GM12878 (cell line): ENCODE measurements around the gene AGAP1. TPM values are rescaled to one million over a fixed set of nuclear protein-coding genes. Genes with fewer than 3 reads are reported as not detected.

ENCODE experiments used
- ATAC-seq: fragments of 200-7000 bp; cut with Tn5 transposase; 3 replicates; pipeline ENCODE4 v1.9.1; 2020; ENCODE audit warnings: mild to moderate bottlenecking, moderate library complexity
- BruUV-seq: library from RNA; stranded (reverse); fragments of 400-500 nt; replicated peaks from 2 replicates; lab custom pipeline; 2021; lab: Mats Ljungman, UMichigan
- CTCF ChIA-PET: fragments of 300-600 bp; sonication (Branson Sonifier 250); formaldehyde crosslinking; extraction: SDS; loops from one replicate; lab custom pipeline; 2021; ENCODE audit warnings: inconsistent platforms; lab: Yijun Ruan, JAX
- POLR2A ChIA-PET: fragments of 350-600 bp; formaldehyde crosslinking; extraction: SDS; loops from one replicate; lab custom pipeline; 2021; ENCODE audit warnings: inconsistent platforms; lab: Charles Lee
- RAD21 ChIA-PET: fragments of 300-600 bp; sonication (Branson Sonifier 250); formaldehyde crosslinking; loops from one replicate; lab custom pipeline; 2023; ENCODE audit warnings: antibody characterized with exemption; ENCODE audit not compliant: unreplicated experiment; lab: Charles Lee
- SMC1A ChIA-PET: fragments of 300-600 bp; sonication (Branson Sonifier 250); formaldehyde crosslinking; loops from one replicate; lab custom pipeline; 2023; ENCODE audit not compliant: unreplicated experiment, uncharacterized antibody; lab: Charles Lee
- DNase-seq: peaks from one replicate; pipeline ENCODE4 v3.0.0-alpha.2; 2011; ENCODE audit warnings: low read depth, low spot score
- FAIRE-seq: peaks from 3 replicates; lab custom pipeline; 2011; peaks lifted over from hg19 to GRCh38; lab: Jason Lieb, UNC
- H2AFZ ChIP-seq: 2 replicates; pipeline ENCODE4 v1.6.0; 2011; ENCODE audit warnings: low read depth, low read length, control low read depth; ENCODE audit not compliant: control insufficient read depth
- H3K27ac ChIP-seq: 2 replicates; pipeline ENCODE4 v1.5.1; 2011; ENCODE audit warnings: control low read depth; ENCODE audit not compliant: control insufficient read depth, insufficient read depth
- H3K27me3 ChIP-seq, 2 experiments: replicated peaks in 1 of 2; 2 replicates each; pipeline versions ENCODE4 v1.6.0 to v1.6.1; 2011; ENCODE audit warnings: low read length in 1 of 2; ENCODE audit not compliant: control insufficient read depth in 2 of 2, insufficient read depth in 2 of 2
- H3K36me3 ChIP-seq, 2 experiments: 2 replicates each; pipeline ENCODE4 v1.5.1; 2011; ENCODE audit warnings: low read length in 1 of 2; ENCODE audit not compliant: control insufficient read depth in 2 of 2, insufficient read depth in 2 of 2
- H3K4me1 ChIP-seq: 2 replicates; pipeline ENCODE4 v1.6.1; 2011; ENCODE audit warnings: mild to moderate bottlenecking, low read length, moderate library complexity, mixed read lengths; ENCODE audit not compliant: control insufficient read depth, insufficient read depth
- H3K4me2 ChIP-seq: 2 replicates; pipeline ENCODE4 v1.6.0; 2011; ENCODE audit warnings: control low read depth; ENCODE audit not compliant: control insufficient read depth, insufficient read depth
- H3K4me3 ChIP-seq: fragments of 200-600 bp; sonication (generic); 2 replicates; pipeline ENCODE4 v1.5.1; 2016
- H3K79me2 ChIP-seq: 2 replicates; pipeline ENCODE4 v1.6.0; 2011; ENCODE audit warnings: low read length; ENCODE audit not compliant: control insufficient read depth, insufficient read depth
- H3K9ac ChIP-seq: 2 replicates; pipeline ENCODE4 v1.8.0; 2011; ENCODE audit warnings: low read length, control low read depth, mixed read lengths; ENCODE audit not compliant: control insufficient read depth, insufficient read depth
- H3K9me3 ChIP-seq: replicated peaks from 3 replicates; pipeline ENCODE4 v1.5.1; 2011; ENCODE audit warnings: mild to moderate bottlenecking, low read length; ENCODE audit not compliant: control insufficient read depth, insufficient read depth
- H4K20me1 ChIP-seq: 2 replicates; pipeline ENCODE4 v1.6.0; 2011; ENCODE audit not compliant: control insufficient read depth, insufficient read depth
- BACH1 ChIP-seq: fragments of 450-650 bp; IDR thresholded peaks from 2 replicates; pipeline ENCODE4 v1.6.1; 2017; ENCODE audit warnings: mild to moderate bottlenecking, borderline replicate concordance
- MEF2A ChIP-seq: IDR thresholded peaks from 2 replicates; pipeline ENCODE4 v1.6.1; 2011; ENCODE audit warnings: low read depth, mild to moderate bottlenecking, low read length, moderate library complexity; ENCODE audit not compliant: insufficient read depth
- NFYA ChIP-seq: IDR thresholded peaks from 2 replicates; pipeline ENCODE4 v1.6.1; 2011; ENCODE audit warnings: low read depth, mild to moderate bottlenecking, low read length, improper control_type of control experiment, borderline replicate concordance
- NR2C2 ChIP-seq: IDR thresholded peaks from 2 replicates; pipeline ENCODE4 v1.6.1; 2011; ENCODE audit warnings: borderline replicate concordance, low read depth; ENCODE audit not compliant: control insufficient read depth, insufficient read length
- PAX8 ChIP-seq: fragments of 450-650 bp; IDR thresholded peaks from 2 replicates; pipeline ENCODE4 v1.6.1; 2017; ENCODE audit warnings: mild to moderate bottlenecking, moderate library complexity
- RUNX3 ChIP-seq: IDR thresholded peaks from 2 replicates; pipeline ENCODE4 v1.6.1; 2012; ENCODE audit warnings: low read length, inconsistent platforms
- SMAD1 ChIP-seq: fragments of 450-650 bp; IDR thresholded peaks from 2 replicates; pipeline ENCODE4 v1.6.1; 2018; ENCODE audit warnings: mild to moderate bottlenecking, low read depth; ENCODE audit not compliant: partially characterized antibody
- SMC3 ChIP-seq: IDR thresholded peaks from 2 replicates; pipeline ENCODE4 v1.6.1; 2011; ENCODE audit warnings: low read length, improper control_type of control experiment, borderline replicate concordance
- SP1 ChIP-seq: IDR thresholded peaks from one replicate; pipeline ENCODE4 v1.6.1; 2011; ENCODE audit warnings: low read depth, low read length
- TBL1XR1 ChIP-seq: IDR thresholded peaks from 2 replicates; pipeline ENCODE4 v1.6.1; 2012; ENCODE audit warnings: low read depth, low read length, improper control_type of control experiment
- ZNF384 ChIP-seq: IDR thresholded peaks from 2 replicates; pipeline ENCODE4 v1.6.1; 2012; ENCODE audit warnings: low read depth, mild to moderate bottlenecking, low read length, improper control_type of control experiment, borderline replicate concordance
- ZNF592 ChIP-seq: fragments of 450-650 bp; IDR thresholded peaks from 2 replicates; pipeline ENCODE4 v1.6.1; 2017; ENCODE audit warnings: mild to moderate bottlenecking, moderate library complexity
- WGBS: methylation state at CpG from one replicate; pipeline ENCODE4 v1.1.6; 2016; ENCODE audit warnings: low lambda C conversion rate; ENCODE audit not compliant: insufficient replicate concordance, insufficient coverage; ENCODE audit errors: missing lambda C conversion rate; 5-methylcytosine and 5-hydroxymethylcytosine counted together
- in situ Hi-C: fragments of 300-500 bp; cut with MboI; formaldehyde crosslinking; loops from 9 replicates; pipeline ENCODE4 v1.14.3; 2018; ENCODE audit warnings: mixed read lengths
- intact Hi-C: fragments of 100-400 bp; cut with micrococcal nuclease; formaldehyde crosslinking; loops from one replicate; pipeline ENCODE4 v1.14.2; 2022; ENCODE audit not compliant: unreplicated experiment
- polyA plus RNA-seq, 11 experiments: library from polyadenylated mRNA; depleted of rRNA in 4 of 11; unstranded in 6 of 11; stranded (reverse) in 5 of 11; fragments of >200 nt; fragmentation: Nextera tagmentation in 4 of 11; fragmentation: Illumina TruSeq in 1 of 11; extraction: Ambion mirVana in 4 of 11; extraction: Trizol in 1 of 11; gene quantifications; 1 replicate in 1 of 11; 2 replicates in 10 of 11; pipeline versions ENCODE4 v1.2.1 to v1.2.3, GENCODE V29; 2011 to 2016; ENCODE audit warnings: inconsistent platforms in 2 of 11, missing spikeins in 2 of 11, low read depth in 1 of 11
- total RNA-seq, 4 experiments: library from RNA; depleted of rRNA in 3 of 4; stranded (reverse); fragments of >200 nt in 3 of 4; fragmentation: Illumina TruSeq in 1 of 4; extraction: Trizol in 1 of 4; gene quantifications; 2 replicates each; pipeline versions ENCODE4 v1.2.1 to v1.2.3, GENCODE V29; 2013 to 2021
- TF ChIP-seq, protein P1 (sequence below), 3 experiments: IDR thresholded peaks in 2 of 3; conservative IDR thresholded peaks in 1 of 3; 2 replicates each; pipeline ENCODE4 v1.5.1; 2011; ENCODE audit warnings: low read depth in 3 of 3, low read length in 3 of 3, mild to moderate bottlenecking in 3 of 3, control low read depth in 2 of 3, moderate library complexity in 2 of 3, inconsistent platforms in 1 of 3, mixed read lengths in 1 of 3; ENCODE audit not compliant: control insufficient read depth in 2 of 3, insufficient read depth in 1 of 3; ENCODE audit errors: extremely low read depth in 1 of 3
- TF ChIP-seq, protein P2 (sequence below): IDR thresholded peaks from 2 replicates; pipeline ENCODE4 v1.6.1; 2012; ENCODE audit warnings: mild to moderate bottlenecking, low read depth, low read length

Gene AGAP1
- total and polyA plus RNA-seq, 10 of the 15 experiments (the other 5 are each of a cell fraction or from before 2014, with no cell fraction given), result 0.05 to 0.15 (median 0.06) TPM; not detected in 7

DNA sequence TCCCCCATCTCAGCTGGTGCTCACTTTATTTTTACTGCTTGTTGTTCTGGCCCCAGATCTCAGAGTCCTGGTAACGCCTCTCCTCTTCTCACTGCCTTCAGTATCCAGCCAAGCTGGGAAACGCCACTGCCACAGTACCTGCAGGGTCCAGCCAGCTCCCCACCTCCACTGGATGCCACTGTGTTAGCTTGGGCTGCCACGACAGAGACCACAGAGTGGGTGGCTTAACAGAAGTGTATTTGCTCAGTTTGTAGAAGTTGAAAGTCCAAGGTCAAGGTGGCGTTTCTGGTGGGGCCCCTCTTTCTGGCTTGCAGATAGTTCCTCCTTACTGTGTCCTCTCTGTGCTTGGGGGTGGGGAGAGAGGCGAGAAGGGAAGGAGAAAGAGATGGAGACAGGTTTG is 107.1 kb downstream of the AGAP1 start:
- BruUV-seq, result no TSS peak
- FAIRE-seq (no peak), ATAC-seq (no peak), DNase-seq (no peak)
- H3K36me3 ChIP-seq, result no peaks in the 10 kb centered on the region
- H3K4me1 ChIP-seq, result no peaks in the 10 kb centered on the region
- no peak overlapping the region for H2AFZ ChIP-seq
- intact Hi-C loops (no loop called here), in situ Hi-C loops (no loop called here)
- H3K79me2 ChIP-seq, result no peaks in the 10 kb centered on the region
- no peak overlapping the region for H3K9ac ChIP-seq
- ChIA-PET POLR2A (no interaction called here), SMC1A (no interaction called here), CTCF (interaction anchor here (1.4 kb wide), 1 partner anchor 145 kb away, joined by 4 read pairs; no protein-coding TSS in a partner anchor), RAD21 (no interaction called here)
- H3K4me2 ChIP-seq, result no peak overlapping the region
- no peak overlapping the region for H3K4me3 ChIP-seq
- no peak overlapping the region for H3K27ac ChIP-seq
- H3K9me3 ChIP-seq, result no peaks in the 10 kb centered on the region; the same call in 2 of the 3 replicates
- H3K27me3 ChIP-seq, result no peaks in the 10 kb centered on the region
- 0% methylated on average over 5 of the region's 5 CpGs for WGBS
- H4K20me1 ChIP-seq, result no peaks in the 10 kb centered on the region
- TF ChIP-seq RUNX3 (no peak), BACH1 (no peak), NFYA (no peak), ZNF592 (no peak), SP1 (no peak), SMC3 (no peak), ZNF384 (no peak), PAX8 (no peak), SMAD1 (no peak), NR2C2 (no peak), MEF2A (no peak), TBL1XR1 (no peak)
- TF ChIP-seq, protein P1, sequence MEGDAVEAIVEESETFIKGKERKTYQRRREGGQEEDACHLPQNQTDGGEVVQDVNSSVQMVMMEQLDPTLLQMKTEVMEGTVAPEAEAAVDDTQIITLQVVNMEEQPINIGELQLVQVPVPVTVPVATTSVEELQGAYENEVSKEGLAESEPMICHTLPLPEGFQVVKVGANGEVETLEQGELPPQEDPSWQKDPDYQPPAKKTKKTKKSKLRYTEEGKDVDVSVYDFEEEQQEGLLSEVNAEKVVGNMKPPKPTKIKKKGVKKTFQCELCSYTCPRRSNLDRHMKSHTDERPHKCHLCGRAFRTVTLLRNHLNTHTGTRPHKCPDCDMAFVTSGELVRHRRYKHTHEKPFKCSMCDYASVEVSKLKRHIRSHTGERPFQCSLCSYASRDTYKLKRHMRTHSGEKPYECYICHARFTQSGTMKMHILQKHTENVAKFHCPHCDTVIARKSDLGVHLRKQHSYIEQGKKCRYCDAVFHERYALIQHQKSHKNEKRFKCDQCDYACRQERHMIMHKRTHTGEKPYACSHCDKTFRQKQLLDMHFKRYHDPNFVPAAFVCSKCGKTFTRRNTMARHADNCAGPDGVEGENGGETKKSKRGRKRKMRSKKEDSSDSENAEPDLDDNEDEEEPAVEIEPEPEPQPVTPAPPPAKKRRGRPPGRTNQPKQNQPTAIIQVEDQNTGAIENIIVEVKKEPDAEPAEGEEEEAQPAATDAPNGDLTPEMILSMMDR (IDR thresholded peaks at IDR 0.05 in 2 of 3, conservative IDR thresholded peaks at IDR 0.05 in 1 of 3; ENCODE audit: control insufficient read depth in 2 of 3, extremely low read depth in 1 of 3, insufficient read depth in 1 of 3, low read depth in 3 of 3, low read length in 3 of 3), result no peak
- TF ChIP-seq, protein P2, sequence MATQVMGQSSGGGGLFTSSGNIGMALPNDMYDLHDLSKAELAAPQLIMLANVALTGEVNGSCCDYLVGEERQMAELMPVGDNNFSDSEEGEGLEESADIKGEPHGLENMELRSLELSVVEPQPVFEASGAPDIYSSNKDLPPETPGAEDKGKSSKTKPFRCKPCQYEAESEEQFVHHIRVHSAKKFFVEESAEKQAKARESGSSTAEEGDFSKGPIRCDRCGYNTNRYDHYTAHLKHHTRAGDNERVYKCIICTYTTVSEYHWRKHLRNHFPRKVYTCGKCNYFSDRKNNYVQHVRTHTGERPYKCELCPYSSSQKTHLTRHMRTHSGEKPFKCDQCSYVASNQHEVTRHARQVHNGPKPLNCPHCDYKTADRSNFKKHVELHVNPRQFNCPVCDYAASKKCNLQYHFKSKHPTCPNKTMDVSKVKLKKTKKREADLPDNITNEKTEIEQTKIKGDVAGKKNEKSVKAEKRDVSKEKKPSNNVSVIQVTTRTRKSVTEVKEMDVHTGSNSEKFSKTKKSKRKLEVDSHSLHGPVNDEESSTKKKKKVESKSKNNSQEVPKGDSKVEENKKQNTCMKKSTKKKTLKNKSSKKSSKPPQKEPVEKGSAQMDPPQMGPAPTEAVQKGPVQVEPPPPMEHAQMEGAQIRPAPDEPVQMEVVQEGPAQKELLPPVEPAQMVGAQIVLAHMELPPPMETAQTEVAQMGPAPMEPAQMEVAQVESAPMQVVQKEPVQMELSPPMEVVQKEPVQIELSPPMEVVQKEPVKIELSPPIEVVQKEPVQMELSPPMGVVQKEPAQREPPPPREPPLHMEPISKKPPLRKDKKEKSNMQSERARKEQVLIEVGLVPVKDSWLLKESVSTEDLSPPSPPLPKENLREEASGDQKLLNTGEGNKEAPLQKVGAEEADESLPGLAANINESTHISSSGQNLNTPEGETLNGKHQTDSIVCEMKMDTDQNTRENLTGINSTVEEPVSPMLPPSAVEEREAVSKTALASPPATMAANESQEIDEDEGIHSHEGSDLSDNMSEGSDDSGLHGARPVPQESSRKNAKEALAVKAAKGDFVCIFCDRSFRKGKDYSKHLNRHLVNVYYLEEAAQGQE, result no peak
